ENCODE measurements around the gene PRRG1.

Gene PRRG1

DNA sequence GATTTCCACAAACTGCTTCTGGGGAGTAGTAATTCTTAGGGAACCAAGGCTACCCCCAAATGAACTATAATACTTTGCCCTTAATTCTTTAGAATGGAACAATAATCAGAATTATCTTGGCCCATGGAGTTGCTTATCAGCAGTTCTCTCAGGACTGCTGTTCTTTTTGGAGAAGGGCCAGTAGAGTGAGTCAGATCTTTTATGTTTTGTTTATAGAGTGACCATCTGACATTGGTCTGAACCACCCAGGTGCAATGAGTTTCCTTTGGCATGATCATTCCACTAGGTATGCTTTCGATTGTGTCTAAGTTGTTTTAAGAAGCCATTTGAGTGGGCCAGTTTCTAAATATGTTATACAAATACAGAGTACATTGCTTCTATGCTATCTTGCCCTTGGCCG, 31.8 kb downstream of the PRRG1 start:
- TF ChIP-seq POLR2AphosphoS5 (IDR thresholded peaks at IDR 0.05; ENCODE audit: borderline replicate concordance, low read depth, low read length) (no peak), FOXP2 (optimal IDR thresholded peaks at IDR 0.05; ENCODE audit: control extremely low read depth, extremely low read length, insufficient read depth) (no peak), EZH2 (IDR thresholded peaks at IDR 0.05) (no peak)
- Histone ChIP-seq H3K27ac (no peak overlapping the region), H3K9me3 (ENCODE audit: low read depth, low read length) (0 out of 2 replicates have a peak, but pooled peaks cover 3% of the 10 kb centered on the region), H3K9ac (ENCODE audit: insufficient read length) (no peak overlapping the region), H3K4me3 (no peak overlapping the region), H3K36me3 (ENCODE audit: insufficient read depth, low read length) (no peaks in the 10 kb centered on the region; the same call in 1 of the 2 replicates)
- no peak for DNase-seq (ENCODE audit: low read depth, low spot score)

DNA sequence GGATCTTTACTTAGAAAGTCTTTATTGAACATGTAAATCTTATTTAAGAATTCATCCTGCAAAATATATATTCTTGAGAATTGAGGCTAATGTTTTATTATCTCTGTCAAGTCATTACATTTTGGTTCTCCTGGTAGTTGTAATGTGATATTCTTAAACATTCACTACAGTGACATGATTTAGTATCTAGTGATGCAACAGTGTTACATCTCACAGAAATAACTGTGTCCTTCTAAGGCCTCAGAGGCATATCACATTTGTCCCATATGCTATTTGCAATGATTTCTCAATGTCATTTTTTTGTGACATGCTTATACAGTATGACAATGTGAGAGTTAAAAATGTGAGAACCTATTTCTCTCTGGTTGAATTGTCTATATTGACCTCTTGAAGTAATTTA, 34.1 kb downstream of the PRRG1 start:
- H3K27ac ChIP-seq: no peak overlapping the region
- no peak for TF ChIP-seq POLR2AphosphoS5 (IDR thresholded peaks at IDR 0.05; ENCODE audit: borderline replicate concordance, low read depth, low read length)
- no peak for TF ChIP-seq FOXP2 (optimal IDR thresholded peaks at IDR 0.05; ENCODE audit: control extremely low read depth, extremely low read length, insufficient read depth)
- no peak for TF ChIP-seq EZH2 (IDR thresholded peaks at IDR 0.05)

DNA sequence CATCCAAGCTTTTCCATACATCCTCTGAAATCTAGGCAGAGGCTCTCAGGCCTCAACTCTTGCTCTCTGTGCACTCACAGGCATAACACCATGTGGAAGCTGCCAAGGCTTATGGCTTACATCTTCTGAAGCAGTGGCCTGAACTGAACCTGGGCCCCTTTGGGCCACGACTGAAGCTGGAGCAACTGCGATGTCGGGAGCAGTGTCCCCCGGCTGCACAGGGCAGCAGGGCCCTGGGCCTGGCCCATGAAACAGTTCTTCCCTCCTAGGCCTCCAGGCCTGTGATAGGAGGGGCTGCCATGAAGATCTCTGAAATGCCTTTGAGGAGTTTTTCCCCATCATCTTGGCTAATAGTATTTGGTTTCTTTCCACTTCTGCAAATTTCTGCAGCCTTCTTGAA, 39.2 kb downstream of the PRRG1 start:
- H3K36me3 ChIP-seq (ENCODE audit: insufficient read depth, low read length): peaks cover 14% of the 10 kb centered on the region; the same call in 1 of the 2 replicates
- no peaks in the 10 kb centered on the region for H3K9me3 ChIP-seq (ENCODE audit: low read depth, low read length)
- no peak overlapping the region for H3K27ac ChIP-seq
- H3K9ac ChIP-seq (ENCODE audit: insufficient read length): no peak overlapping the region
- H3K4me3 ChIP-seq: no peak overlapping the region
- no peak for DNase-seq (ENCODE audit: low read depth, low spot score)
- TF ChIP-seq EZH2 (IDR thresholded peaks at IDR 0.05): no peak
- TF ChIP-seq FOXP2 (optimal IDR thresholded peaks at IDR 0.05; ENCODE audit: control extremely low read depth, extremely low read length, insufficient read depth): no peak
- no peak for TF ChIP-seq POLR2AphosphoS5 (IDR thresholded peaks at IDR 0.05; ENCODE audit: borderline replicate concordance, low read depth, low read length)

More for the DNA sequence above, 34.1 kb downstream of the PRRG1 start:
- DNase-seq (ENCODE audit: low read depth, low spot score): no peak
- 0 out of 2 replicates have a peak, but pooled peaks cover 3% of the 10 kb centered on the region for H3K9me3 ChIP-seq (ENCODE audit: low read depth, low read length)
- no peak overlapping the region for H3K9ac ChIP-seq (ENCODE audit: insufficient read length)
- H3K4me3 ChIP-seq: no peak overlapping the region
- peaks cover 9% of the 10 kb centered on the region; the same call in 1 of the 2 replicates for H3K36me3 ChIP-seq (ENCODE audit: insufficient read depth, low read length)

DNA sequence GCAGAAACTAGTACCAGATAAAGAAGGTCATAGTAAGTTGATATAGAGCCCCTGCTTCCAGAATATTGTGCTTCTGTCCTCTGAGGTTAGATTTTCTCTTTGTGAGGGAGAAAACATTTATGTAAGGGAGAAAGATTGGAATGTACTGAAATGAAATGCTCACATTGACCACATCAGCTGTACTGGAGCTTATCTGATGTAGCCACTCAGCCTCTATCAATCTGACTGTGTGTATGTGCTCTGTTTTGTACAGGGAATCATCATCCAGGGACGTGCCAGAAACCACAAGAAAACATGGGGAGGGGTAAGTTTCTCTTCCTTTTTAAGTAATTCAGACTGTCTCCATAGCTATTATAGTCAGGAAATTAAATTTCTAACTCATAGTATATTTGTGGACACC, 56.8 kb downstream of the PRRG1 start:
- Histone ChIP-seq H3K36me3 (ENCODE audit: insufficient read depth, low read length) (peaks cover 17% of the 10 kb centered on the region; the same call in 1 of the 2 replicates), H3K27ac (no peak overlapping the region), H3K9me3 (ENCODE audit: low read depth, low read length) (no peaks in the 10 kb centered on the region), H3K4me3 (no peak overlapping the region), H3K9ac (ENCODE audit: insufficient read length) (no peak overlapping the region)
- no peak for DNase-seq (ENCODE audit: low read depth, low spot score)
- no peak for TF ChIP-seq FOXP2 (optimal IDR thresholded peaks at IDR 0.05; ENCODE audit: control extremely low read depth, extremely low read length, insufficient read depth)
- no peak for TF ChIP-seq POLR2AphosphoS5 (IDR thresholded peaks at IDR 0.05; ENCODE audit: borderline replicate concordance, low read depth, low read length)
- TF ChIP-seq EZH2 (IDR thresholded peaks at IDR 0.05): no peak

DNA sequence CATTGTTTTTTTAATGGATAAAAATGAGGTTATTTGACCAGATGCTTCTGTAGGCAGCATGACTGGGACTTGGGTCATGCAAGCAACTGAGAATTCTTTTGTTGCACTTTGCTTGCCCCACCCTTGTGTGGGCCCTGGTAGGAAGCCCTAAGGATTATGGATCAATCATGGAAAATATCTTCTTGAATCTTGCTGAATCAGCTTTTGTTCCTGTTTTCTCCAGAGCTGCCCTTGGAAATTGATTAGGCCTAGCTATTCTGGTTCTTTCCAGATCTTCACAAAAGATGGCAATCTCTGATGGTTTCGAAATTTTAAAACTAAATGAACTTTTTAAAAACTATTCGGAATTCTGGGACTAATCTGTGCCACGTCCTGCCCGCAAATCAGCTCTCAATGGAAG, 58.6 kb downstream of the PRRG1 start:
- no peak for DNase-seq (ENCODE audit: low read depth, low spot score)

DNA sequence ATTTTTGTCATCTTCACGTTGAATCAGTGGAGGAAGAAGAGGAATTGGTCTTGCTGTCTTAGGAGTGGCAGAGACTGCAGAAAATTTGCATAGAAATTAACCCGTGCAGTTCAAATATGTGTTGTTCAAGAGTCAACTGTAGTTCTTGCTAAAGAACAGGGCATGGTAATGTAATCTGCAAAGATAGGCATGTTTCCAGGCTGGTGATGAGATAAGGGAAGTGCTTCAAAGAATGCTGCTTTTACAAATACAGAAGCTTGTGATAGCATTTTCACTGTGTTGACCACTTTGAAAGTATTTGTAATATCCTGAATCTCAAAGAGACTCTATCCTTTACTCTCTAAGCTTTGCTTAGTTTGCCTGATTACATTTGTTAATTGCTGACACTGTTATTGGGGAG, 60.1 kb downstream of the PRRG1 start:
- Histone ChIP-seq H3K27ac (no peak overlapping the region), H3K36me3 (ENCODE audit: insufficient read depth, low read length) (peaks cover 40% of the 10 kb centered on the region), H3K9ac (ENCODE audit: insufficient read length) (no peak overlapping the region), H3K9me3 (ENCODE audit: low read depth, low read length) (no peaks in the 10 kb centered on the region), H3K4me3 (no peak overlapping the region)
- DNase-seq (ENCODE audit: low read depth, low spot score): no peak
- no peak for TF ChIP-seq EZH2 (IDR thresholded peaks at IDR 0.05)
- TF ChIP-seq FOXP2 (optimal IDR thresholded peaks at IDR 0.05; ENCODE audit: control extremely low read depth, extremely low read length, insufficient read depth): no peak
- TF ChIP-seq POLR2AphosphoS5 (IDR thresholded peaks at IDR 0.05; ENCODE audit: borderline replicate concordance, low read depth, low read length): no peak

More for the DNA sequence above, 58.6 kb downstream of the PRRG1 start:
- TF ChIP-seq POLR2AphosphoS5 (IDR thresholded peaks at IDR 0.05; ENCODE audit: borderline replicate concordance, low read depth, low read length) (no peak), EZH2 (IDR thresholded peaks at IDR 0.05) (no peak), FOXP2 (optimal IDR thresholded peaks at IDR 0.05; ENCODE audit: control extremely low read depth, extremely low read length, insufficient read depth) (no peak)
- H3K9me3 ChIP-seq (ENCODE audit: low read depth, low read length): no peaks in the 10 kb centered on the region
- no peak overlapping the region for H3K9ac ChIP-seq (ENCODE audit: insufficient read length)
- H3K36me3 ChIP-seq (ENCODE audit: insufficient read depth, low read length): peaks cover 26% of the 10 kb centered on the region; the same call in 1 of the 2 replicates
- H3K4me3 ChIP-seq: no peak overlapping the region
- H3K27ac ChIP-seq: no peak overlapping the region

DNA sequence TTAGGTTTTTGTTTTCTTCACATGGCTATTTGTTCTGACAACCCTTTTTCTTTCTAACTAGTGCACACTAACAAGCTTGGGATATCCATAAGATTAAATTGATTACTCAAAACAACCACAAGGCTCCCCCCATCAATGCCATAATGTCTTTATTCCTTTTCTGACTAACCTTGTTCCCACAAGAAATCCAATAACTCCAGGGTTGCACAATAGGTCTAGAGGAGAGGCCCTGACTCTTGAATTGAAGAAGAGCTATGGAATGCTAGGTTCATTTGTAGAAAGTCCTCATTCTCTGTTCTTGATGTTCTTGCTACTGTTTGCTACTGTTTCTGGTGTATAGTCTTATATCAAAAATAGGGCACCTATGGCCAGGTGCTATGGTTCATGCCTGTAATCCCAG, 71.0 kb downstream of the PRRG1 start:
- H3K9me3 ChIP-seq (ENCODE audit: low read depth, low read length): no peaks in the 10 kb centered on the region
- TF ChIP-seq FOXP2 (optimal IDR thresholded peaks at IDR 0.05; ENCODE audit: control extremely low read depth, extremely low read length, insufficient read depth) (no peak), POLR2AphosphoS5 (IDR thresholded peaks at IDR 0.05; ENCODE audit: borderline replicate concordance, low read depth, low read length) (no peak), EZH2 (IDR thresholded peaks at IDR 0.05) (no peak)
- no peak for DNase-seq (ENCODE audit: low read depth, low spot score)
- H3K27ac ChIP-seq: no peak overlapping the region
- no peak overlapping the region for H3K9ac ChIP-seq (ENCODE audit: insufficient read length)
- H3K36me3 ChIP-seq (ENCODE audit: insufficient read depth, low read length): no peaks in the 10 kb centered on the region
- H3K4me3 ChIP-seq: no peak overlapping the region

DNA sequence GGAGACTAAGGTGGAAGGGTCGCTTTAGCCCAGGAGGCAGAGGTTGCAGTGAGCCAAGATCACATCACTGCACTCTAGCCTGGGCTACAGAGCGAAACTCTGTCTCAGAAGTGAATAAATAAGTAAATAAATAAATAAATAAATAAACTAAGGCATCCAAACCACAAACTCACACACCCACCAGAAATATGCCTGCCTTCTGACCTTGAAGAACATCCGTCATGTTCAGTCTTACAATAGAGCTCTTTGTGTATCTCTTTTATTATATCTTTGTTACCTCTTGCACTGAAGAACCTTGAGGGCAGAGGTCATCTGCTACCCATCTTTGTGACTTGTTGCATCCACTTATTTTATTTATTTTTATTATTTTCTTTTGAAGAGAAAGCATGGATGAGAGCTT, 71.6 kb downstream of the PRRG1 start:
- H3K9me3 ChIP-seq (ENCODE audit: low read depth, low read length): no peaks in the 10 kb centered on the region
- no peak overlapping the region for H3K27ac ChIP-seq
- H3K36me3 ChIP-seq (ENCODE audit: insufficient read depth, low read length): peaks cover 2% of the 10 kb centered on the region; the same call in 1 of the 2 replicates
- DNase-seq (ENCODE audit: low read depth, low spot score): no peak
- no peak overlapping the region for H3K9ac ChIP-seq (ENCODE audit: insufficient read length)
- no peak overlapping the region for H3K4me3 ChIP-seq
- TF ChIP-seq EZH2 (IDR thresholded peaks at IDR 0.05) (no peak), FOXP2 (optimal IDR thresholded peaks at IDR 0.05; ENCODE audit: control extremely low read depth, extremely low read length, insufficient read depth) (no peak), POLR2AphosphoS5 (IDR thresholded peaks at IDR 0.05; ENCODE audit: borderline replicate concordance, low read depth, low read length) (no peak)

DNA sequence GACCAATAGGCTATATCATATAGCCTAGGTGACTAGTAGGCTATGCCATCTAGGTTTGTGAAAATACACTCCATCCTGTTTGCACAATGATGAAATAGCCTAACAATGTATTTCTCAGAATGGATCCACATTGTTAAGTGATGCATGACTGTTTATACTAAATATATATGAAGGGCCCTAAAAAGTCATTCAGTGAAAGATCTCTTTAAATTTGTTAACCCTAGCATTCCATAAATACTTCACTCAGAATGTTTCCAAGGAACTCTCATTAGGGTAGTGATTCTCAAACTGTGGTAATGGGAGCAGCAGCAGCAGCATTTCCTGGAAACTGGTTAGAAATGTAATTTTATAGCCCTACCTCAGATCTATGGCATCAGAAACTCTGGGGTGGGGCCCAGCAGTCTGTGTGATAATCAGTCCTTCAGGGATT, 74.9 kb downstream of the PRRG1 start:
- no peak overlapping the region for H3K4me3 ChIP-seq
- H3K27ac ChIP-seq: no peak overlapping the region
- H3K9ac ChIP-seq (ENCODE audit: insufficient read length): no peak overlapping the region
- H3K9me3 ChIP-seq (ENCODE audit: low read depth, low read length): no peaks in the 10 kb centered on the region
- no peak for DNase-seq (ENCODE audit: low read depth, low spot score)
- H3K36me3 ChIP-seq (ENCODE audit: insufficient read depth, low read length): peaks cover 16% of the 10 kb centered on the region
- no peak for TF ChIP-seq POLR2AphosphoS5 (IDR thresholded peaks at IDR 0.05; ENCODE audit: borderline replicate concordance, low read depth, low read length)
- no peak for TF ChIP-seq EZH2 (IDR thresholded peaks at IDR 0.05)
- TF ChIP-seq FOXP2 (optimal IDR thresholded peaks at IDR 0.05; ENCODE audit: control extremely low read depth, extremely low read length, insufficient read depth): no peak

Data from SK-N-MC (cell line).